ENCODE data around the gene FKRP. TPM values are rescaled to one million over a fixed set of nuclear protein-coding genes. Genes with fewer than 3 reads are reported as not detected.

FKRP gene
- total RNA-seq, 1 experiment from 2014 or later = 19.4 TPM

- BruUV-seq (replicated peaks) = no TSS peak
- H3K36me3 ChIP-seq (ENCODE audit: control insufficient read depth in 1 of 2, insufficient read depth in 2 of 2, low read length in 2 of 2) = peaks cover 55 to 67% of the 10 kb centered on the region in 2 experiments; a peak in 3 of 4 replicates
- RAD21 ChIA-PET (ENCODE audit: low non-redundant PET in 1 of 2, low total read pairs in 2 of 2, uncharacterized antibody in 2 of 2, unreplicated experiment in 2 of 2) = no interaction called here
These were observed 18.8 kb upstream of the FKRP start for GRCh38 chr19:46726971-46727501.

More at GRCh38 chr19:46726971-46727501, 18.8 kb upstream of the FKRP start:
- H4K20me1 ChIP-seq (ENCODE audit: insufficient read depth) = no peaks in the 10 kb centered on the region; the same call in 1 of the 2 replicates
- H3K79me2 ChIP-seq (ENCODE audit: insufficient read depth, low read length) = peaks cover 55% of the 10 kb centered on the region; the same call in 1 of the 2 replicates
- CTCF ChIA-PET = interaction anchor here (1.6 kb wide), 1 partner anchor 9 kb away, joined by 5 read pairs; no protein-coding TSS in a partner anchor
- no peak overlapping the region for H3K4me3 ChIP-seq (replicated peaks in 1 of 2; ENCODE audit: low read depth in 1 of 2, low read length in 2 of 2)
- H3K4me1 ChIP-seq (ENCODE audit: control insufficient read depth in 1 of 2, insufficient read depth in 2 of 2, low read length in 2 of 2) = peaks cover 0 to 13% of the 10 kb centered on the region in 2 experiments; a peak in 2 of 4 replicates
- no peaks in the 10 kb centered on the region for H3K9me3 ChIP-seq (ENCODE audit: control insufficient read depth in 1 of 2, insufficient read depth in 1 of 2, low read depth in 1 of 2, low read length in 2 of 2)
- intact Hi-C loops (cut with micrococcal nuclease) = loop anchor here (10.0 kb wide), 1 partner anchor 112 kb away; no protein-coding TSS in a partner anchor
- no peak overlapping the region for H3K9ac ChIP-seq (ENCODE audit: low read length)
- no peak overlapping the region for H3K27ac ChIP-seq (ENCODE audit: low read depth, low read length)
- H2AFZ ChIP-seq (ENCODE audit: low read depth, low read length, poor library complexity, severe bottlenecking) = no peak overlapping the region
- no peaks in the 10 kb centered on the region for H3K27me3 ChIP-seq (ENCODE audit: insufficient read depth, low read length)
- TF ChIP-seq ZFX (IDR thresholded peaks at IDR 0.05) (no peak), CTCF (IDR thresholded peaks at IDR 0.05 in 2 of 3, conservative IDR thresholded peaks at IDR 0.05 in 1 of 3; ENCODE audit: borderline replicate concordance in 1 of 3, insufficient read depth in 1 of 3, low read depth in 2 of 3, low read length in 2 of 3) (no peak), EZH2phosphoT487 (IDR thresholded peaks at IDR 0.05; ENCODE audit: borderline replicate concordance) (no peak), REST (IDR thresholded peaks at IDR 0.05; ENCODE audit: low read depth) (no peak), POLR2AphosphoS5 (IDR thresholded peaks at IDR 0.05; ENCODE audit: low read depth, low read length) (no peak), ZBTB33 (IDR thresholded peaks at IDR 0.05; ENCODE audit: extremely low read depth, insufficient replicate concordance, low read length) (no peak), ZNF274 (IDR thresholded peaks at IDR 0.05; ENCODE audit: low read depth, low read length) (no peak), EGR1 (IDR thresholded peaks at IDR 0.05; ENCODE audit: low read depth) (no peak), ATF3 (IDR thresholded peaks at IDR 0.05) (no peak), SP1 (IDR thresholded peaks at IDR 0.05; ENCODE audit: low read depth) (no peak)
- H3K4me2 ChIP-seq (ENCODE audit: low read length) = no peak overlapping the region
- ATAC-seq = no peak
- POLR2A ChIA-PET = no interaction called here
- no peak for DNase-seq (ENCODE audit: low read depth, low spot score)
- H3K9me2 ChIP-seq (ENCODE audit: insufficient read depth) = no peaks in the 10 kb centered on the region
